GM10248 (cell line): Measurements from ENCODE around the gene GPR176.

Experiments
- CTCF ChIA-PET: fragments of 300-600 bp; sonication (Branson Sonifier 250); formaldehyde crosslinking; extraction: SDS; loops from one replicate; lab custom pipeline; 2021; ENCODE audit warnings: antibody characterized with exemption; lab: Yijun Ruan, JAX
- POLR2A ChIA-PET: fragments of 350-650 bp; sonication (Branson Sonifier 250); formaldehyde crosslinking; extraction: SDS; loops from one replicate; lab custom pipeline; 2020; ENCODE audit warnings: antibody characterized with exemption; lab: Yijun Ruan, JAX
- DNase-seq: peaks from one replicate; pipeline ENCODE4 v3.0.0; 2012; ENCODE audit errors: extremely low spot score
- TF ChIP-seq, protein P1 (sequence below): IDR thresholded peaks from 2 replicates; pipeline ENCODE4 v1.5.1; 2012; ENCODE audit warnings: mild to moderate bottlenecking, low read depth; ENCODE audit errors: extremely low read depth, missing control alignments, control extremely low read depth

The GPR176 gene

DNA sequence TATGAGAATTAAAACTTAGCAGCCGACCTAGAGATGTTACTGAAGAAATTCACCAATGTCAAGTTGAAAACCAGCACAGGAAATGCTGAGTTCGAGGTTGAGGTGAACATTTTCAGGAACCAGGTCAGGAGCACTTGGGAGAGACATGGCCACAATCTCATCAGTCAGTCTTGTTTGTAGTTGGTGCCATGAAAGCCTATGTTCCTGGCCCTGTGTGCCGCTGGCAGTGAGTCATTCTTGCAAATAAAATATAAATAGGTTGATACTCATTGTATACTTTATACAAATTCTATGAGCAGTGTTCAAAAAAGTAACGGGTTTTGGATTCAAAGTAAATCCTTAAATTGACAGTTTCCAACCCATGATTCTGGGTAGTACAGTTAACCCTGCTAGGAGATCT, 135.9 kb downstream of the GPR176 start:
- TF ChIP-seq, protein P1, sequence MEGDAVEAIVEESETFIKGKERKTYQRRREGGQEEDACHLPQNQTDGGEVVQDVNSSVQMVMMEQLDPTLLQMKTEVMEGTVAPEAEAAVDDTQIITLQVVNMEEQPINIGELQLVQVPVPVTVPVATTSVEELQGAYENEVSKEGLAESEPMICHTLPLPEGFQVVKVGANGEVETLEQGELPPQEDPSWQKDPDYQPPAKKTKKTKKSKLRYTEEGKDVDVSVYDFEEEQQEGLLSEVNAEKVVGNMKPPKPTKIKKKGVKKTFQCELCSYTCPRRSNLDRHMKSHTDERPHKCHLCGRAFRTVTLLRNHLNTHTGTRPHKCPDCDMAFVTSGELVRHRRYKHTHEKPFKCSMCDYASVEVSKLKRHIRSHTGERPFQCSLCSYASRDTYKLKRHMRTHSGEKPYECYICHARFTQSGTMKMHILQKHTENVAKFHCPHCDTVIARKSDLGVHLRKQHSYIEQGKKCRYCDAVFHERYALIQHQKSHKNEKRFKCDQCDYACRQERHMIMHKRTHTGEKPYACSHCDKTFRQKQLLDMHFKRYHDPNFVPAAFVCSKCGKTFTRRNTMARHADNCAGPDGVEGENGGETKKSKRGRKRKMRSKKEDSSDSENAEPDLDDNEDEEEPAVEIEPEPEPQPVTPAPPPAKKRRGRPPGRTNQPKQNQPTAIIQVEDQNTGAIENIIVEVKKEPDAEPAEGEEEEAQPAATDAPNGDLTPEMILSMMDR, result no peak
- DNase-seq, result no peak
- POLR2A ChIA-PET, result no interaction called here
- CTCF ChIA-PET, result no interaction called here

DNA sequence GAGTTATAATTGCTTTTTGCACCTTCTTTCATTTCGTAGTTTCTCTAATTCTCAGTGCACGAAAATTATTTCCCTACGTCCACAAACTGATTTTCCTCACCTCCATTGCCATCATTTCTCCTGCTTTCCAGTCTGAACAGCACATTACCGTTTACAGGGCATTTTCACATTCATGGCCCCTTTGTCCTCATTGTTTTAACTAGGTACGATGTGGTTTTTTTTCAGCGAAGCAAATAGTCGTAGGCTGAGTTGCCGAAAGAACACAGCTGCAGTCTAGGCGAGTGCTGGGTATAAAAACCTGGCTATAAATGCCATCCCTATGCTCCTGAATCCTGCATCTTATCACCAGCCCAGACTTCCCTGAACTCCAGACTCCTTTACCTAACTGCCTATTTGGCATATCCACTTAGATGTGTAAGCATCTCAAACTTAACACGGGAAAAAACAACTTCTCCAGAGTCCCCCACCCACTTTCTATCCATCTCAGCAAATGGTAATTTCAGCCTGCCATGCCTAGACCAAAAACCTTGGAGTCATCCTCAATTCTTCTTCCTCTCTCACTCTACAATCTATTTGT, 136.7 kb downstream of the GPR176 start:
- POLR2A ChIA-PET, result interaction anchor here (1.3 kb wide), 1 partner anchor 151 kb away, joined by 3 read pairs; the partner anchor contains the start of gene EIF2AK4
- no peak for DNase-seq
- TF ChIP-seq, protein P1, result no peak
- CTCF ChIA-PET, result interaction anchor here (0.6 to 2.2 kb wide), 4 partner anchors 26 to 496 kb away, joined by 3 to 8 read pairs (median 6); no protein-coding TSS in a partner anchor

DNA sequence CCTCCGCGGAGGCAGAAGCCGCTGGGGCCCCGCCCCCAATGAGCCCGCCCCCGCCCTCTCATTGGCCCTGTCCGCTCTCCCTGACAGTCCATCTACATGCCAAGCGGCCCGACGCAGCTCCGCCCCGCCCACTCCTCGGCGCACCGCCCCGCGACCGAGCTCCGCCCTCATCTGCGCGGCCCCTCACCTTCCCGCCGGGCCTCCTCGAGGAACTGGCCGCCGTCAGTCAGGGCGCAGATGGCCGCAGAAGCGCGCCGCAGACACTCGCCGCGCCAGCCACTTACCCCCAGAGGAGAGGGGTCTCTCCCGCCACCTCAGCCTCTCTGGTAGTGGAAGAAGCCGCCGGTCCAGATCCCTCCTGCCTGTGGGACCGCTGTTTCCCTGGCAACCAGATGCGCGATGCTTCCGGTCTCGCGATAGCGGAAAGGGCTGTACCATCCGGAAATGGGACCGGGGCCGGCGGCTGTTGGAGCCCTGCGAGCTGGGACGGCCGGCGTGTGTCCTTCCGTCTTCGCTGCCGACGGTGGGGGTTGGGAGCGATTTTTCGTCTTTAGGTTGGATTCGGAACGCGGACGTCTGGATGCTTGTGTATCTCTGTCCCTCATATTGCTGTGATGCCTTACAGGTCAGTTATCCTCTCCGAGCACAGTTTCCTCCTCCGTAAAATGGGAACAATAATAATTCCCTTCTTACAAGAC, 137.5 kb downstream of the GPR176 start, which contains the start of gene FSIP1:
FSIP1 (minus strand) TSS at position 401 of the 698 bp plus-strand sequence. CDS start 6,317 bp downstream, outside the sequence.
- CTCF ChIA-PET, result interaction anchor here (0.6 to 2.2 kb wide), 4 partner anchors 26 to 496 kb away, joined by 3 to 8 read pairs (median 6); no protein-coding TSS in a partner anchor
- DNase-seq, result peak; percentile 99
- POLR2A ChIA-PET, result interaction anchor here (0.5 to 1.3 kb wide), 3 partner anchors 17 to 492 kb away, joined by 3 to 5 read pairs (median 4); partner anchors contain the start of gene EIF2AK4
- TF ChIP-seq, protein P1, result no peak

DNA sequence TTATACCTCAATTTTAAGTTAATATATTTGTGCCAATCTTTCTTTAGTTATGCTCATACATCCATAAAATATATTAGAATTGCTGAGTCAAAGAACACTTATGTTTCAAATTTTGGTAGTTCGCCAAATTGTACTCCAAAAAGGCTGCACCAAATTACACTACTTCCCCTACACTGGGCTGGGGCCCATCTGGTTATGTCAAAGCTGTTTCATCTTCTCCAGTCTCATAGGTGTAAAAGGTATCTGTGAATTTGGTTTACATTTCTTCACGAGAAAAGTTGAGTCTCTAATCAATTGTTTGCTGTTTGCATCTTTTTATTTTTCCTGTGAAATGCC, 138.1 kb downstream of the GPR176 start:
- TF ChIP-seq, protein P1, result no peak
- DNase-seq, result no peak
- ChIA-PET POLR2A (interaction anchor here (1.3 kb wide), 1 partner anchor 152 kb away, joined by 3 read pairs; the partner anchor contains the start of gene EIF2AK4), CTCF (interaction anchor here (1.4 to 2.2 kb wide), 3 partner anchors 25 to 497 kb away, joined by 5 to 8 read pairs (median 6); no protein-coding TSS in a partner anchor)

DNA sequence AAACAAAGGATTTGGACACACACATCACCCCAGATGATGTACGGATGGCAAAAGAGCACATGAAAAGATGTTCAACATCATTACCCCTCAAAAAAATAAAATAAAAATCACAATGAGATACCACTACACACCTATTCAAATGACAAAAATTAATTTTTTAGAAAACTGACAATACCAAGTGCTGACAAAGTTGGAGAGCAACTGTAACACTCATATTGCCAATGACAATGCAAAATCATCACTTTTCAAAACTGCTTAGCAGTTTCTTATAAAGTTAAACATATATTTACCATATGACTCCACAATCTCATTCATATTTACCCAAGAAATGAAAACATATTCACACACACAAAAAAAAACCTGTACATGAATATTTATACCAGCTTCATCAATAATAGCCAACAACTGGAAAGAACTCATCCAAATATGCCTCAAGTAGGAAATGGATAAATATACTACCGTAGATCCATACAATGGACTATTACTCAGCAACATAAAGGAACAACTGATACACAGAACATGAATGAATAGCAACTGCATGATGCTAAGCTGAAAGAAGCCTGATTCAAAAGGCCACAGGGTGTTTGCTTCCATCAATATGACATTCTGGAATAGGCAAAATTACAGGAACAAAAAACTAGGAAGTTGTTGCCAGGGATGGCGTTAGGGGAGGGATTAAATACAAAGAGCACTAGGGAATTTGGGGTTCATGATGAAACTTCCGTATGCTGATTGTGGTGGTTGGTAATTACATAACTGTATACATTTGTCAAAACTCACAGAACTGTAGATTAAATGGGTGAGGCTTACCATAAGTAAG, 138.7 kb downstream of the GPR176 start:
- CTCF ChIA-PET, result interaction anchor here (1.7 to 2.2 kb wide), 2 partner anchors 493 to 498 kb away, joined by 5 to 6 read pairs; no protein-coding TSS in a partner anchor
- POLR2A ChIA-PET, result no interaction called here

More for the DNA sequence above, 138.7 kb downstream of the GPR176 start:
- TF ChIP-seq, protein P1, result no peak
- no peak for DNase-seq
